Measurements from ENCODE around the gene CYP26B1.

CYP26B1 gene

DNA sequence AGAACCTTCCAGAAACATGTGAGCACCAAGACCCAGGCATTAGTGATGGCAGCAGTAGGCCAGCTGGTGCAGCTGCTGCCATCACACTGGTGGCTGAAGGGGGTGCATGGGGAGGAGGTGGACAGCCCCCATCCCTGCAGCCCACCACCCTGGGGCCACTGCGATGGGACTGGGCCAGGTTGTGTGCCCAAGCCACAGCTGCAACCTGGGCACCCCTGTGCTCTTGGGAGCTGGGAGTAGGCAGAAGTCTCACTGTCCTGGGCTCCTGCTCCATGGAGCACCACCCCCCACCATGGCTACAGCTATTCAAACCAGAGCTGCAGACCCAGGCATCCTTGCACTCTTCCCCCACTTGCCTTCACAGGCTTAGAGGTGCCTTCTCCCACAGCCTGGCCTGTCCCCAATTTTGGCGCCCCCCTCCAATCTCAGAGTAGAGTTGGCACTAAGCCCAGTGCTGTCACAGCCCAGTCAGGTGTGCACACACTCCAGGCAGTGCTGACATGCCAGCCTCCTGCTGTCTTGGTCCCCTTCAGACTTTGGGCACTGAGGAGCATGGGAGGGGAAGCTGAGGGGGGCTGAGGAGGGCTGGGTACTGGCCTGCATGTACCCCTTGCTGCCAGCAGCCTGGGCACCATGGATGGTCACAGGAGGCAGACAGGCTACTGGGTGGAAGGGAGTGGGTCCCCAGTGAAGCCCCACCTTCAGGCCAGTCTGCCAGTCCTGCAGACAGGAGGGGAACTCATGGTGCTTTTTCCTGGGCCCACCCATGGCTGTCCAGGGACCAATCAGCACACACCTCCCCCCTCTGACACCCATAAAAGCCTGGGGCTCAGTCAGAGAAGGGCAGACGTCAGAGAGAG is 67.1 kb downstream of the CYP26B1 start:
- Mint-ChIP-seq H3K4me1 (no peaks in the 10 kb centered on the region), H3K27ac (no peak overlapping the region), H3K9me3 (peaks cover 5 to 10% of the 10 kb centered on the region in 2 donors), H3K4me3 (no peak overlapping the region), H3K27me3 (peaks cover 12% of the 10 kb centered on the region)
- no peak for DNase-seq
- ATAC-seq: peak; percentile 38
